ENCODE results near the gene OTOG.

OTOG gene

GRCh38 chr11:17687946-17688670 lies 141.0 kb downstream of the OTOG start:
- H3K9ac ChIP-seq (ENCODE audit: low read length) = no peak overlapping the region
- peaks cover 2% of the 10 kb centered on the region for H3K27me3 ChIP-seq (ENCODE audit: control insufficient read depth, insufficient read depth, low read length)
- no peak overlapping the region for H3K4me3 ChIP-seq (ENCODE audit: low read length)
- H3K36me3 ChIP-seq (ENCODE audit: control insufficient read depth, insufficient read depth, low read length) = no peaks in the 10 kb centered on the region
- H3K27ac ChIP-seq (ENCODE audit: low read depth, low read length) = no peak overlapping the region
- no peaks in the 10 kb centered on the region for H3K4me1 ChIP-seq (ENCODE audit: control insufficient read depth, insufficient read depth, low read length)

DNA sequence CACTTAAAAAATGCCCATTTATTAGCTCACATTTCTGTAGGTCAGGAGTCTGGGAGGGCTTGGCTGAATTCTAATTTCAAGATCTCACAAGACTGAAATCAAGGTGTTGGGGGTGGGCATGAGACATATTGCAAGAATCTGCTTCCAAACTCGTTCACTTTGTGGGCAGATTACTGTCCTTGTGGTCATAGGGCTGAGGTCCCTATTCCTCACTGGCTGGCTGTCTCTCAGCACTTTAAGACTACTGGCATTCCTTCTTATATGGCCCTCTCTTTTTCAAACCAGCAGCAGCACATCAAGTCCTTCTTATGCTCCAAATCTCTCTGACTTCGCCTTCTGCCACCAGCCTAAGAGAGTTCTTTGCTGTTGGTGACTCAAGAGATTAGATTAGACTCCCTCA lies 144.5 kb downstream of the OTOG start:
- Histone ChIP-seq H3K4me3 (ENCODE audit: low read length) (no peak overlapping the region), H3K9ac (ENCODE audit: low read length) (no peak overlapping the region), H3K27me3 (ENCODE audit: control insufficient read depth, insufficient read depth, low read length) (peaks cover 8% of the 10 kb centered on the region), H3K4me1 (ENCODE audit: control insufficient read depth, insufficient read depth, low read length) (no peaks in the 10 kb centered on the region), H3K27ac (ENCODE audit: low read depth, low read length) (no peak overlapping the region), H3K36me3 (ENCODE audit: control insufficient read depth, insufficient read depth, low read length) (no peaks in the 10 kb centered on the region)

- H3K27me3 ChIP-seq (ENCODE audit: control insufficient read depth, insufficient read depth, low read length) = peaks cover 8% of the 10 kb centered on the region
- no peak overlapping the region for H3K27ac ChIP-seq (ENCODE audit: low read depth, low read length)
- no peak overlapping the region for H3K9ac ChIP-seq (ENCODE audit: low read length)
Measured at GRCh38 chr11:17691976-17692375, 144.9 kb downstream of the OTOG start.

GRCh38 chr11:17692931-17693330 lies 145.9 kb downstream of the OTOG start:
- H3K27ac ChIP-seq (ENCODE audit: low read depth, low read length) = no peak overlapping the region
- no peak overlapping the region for H3K4me3 ChIP-seq (ENCODE audit: low read length)
- no peaks in the 10 kb centered on the region for H3K4me1 ChIP-seq (ENCODE audit: control insufficient read depth, insufficient read depth, low read length)
- H3K27me3 ChIP-seq (ENCODE audit: control insufficient read depth, insufficient read depth, low read length) = peaks cover 8% of the 10 kb centered on the region
- no peaks in the 10 kb centered on the region for H3K36me3 ChIP-seq (ENCODE audit: control insufficient read depth, insufficient read depth, low read length)
- H3K9ac ChIP-seq (ENCODE audit: low read length) = no peak overlapping the region

More at GRCh38 chr11:17691976-17692375, 144.9 kb downstream of the OTOG start:
- Histone ChIP-seq H3K4me1 (ENCODE audit: control insufficient read depth, insufficient read depth, low read length) (no peaks in the 10 kb centered on the region), H3K36me3 (ENCODE audit: control insufficient read depth, insufficient read depth, low read length) (no peaks in the 10 kb centered on the region), H3K4me3 (ENCODE audit: low read length) (no peak overlapping the region)

DNA sequence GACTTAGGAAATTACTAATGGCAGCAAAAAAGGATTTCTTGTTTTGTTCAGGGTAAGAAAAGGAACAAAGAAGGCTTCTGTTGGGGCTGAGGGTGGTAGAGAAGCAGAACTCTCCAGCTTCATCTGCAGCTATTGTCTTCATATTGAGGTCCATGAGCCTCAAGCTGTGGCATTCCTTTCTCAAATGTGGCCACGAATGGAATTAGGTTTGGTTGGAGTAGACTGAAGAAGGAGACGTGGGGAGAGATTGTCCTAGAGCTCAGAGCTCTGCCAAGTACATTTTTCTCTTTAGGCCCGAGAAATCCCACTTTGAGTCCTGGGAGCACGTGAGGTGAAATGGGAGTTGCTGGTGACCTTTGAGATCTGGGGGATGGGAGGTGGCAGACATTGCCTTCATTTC lies 146.5 kb downstream of the OTOG start:
- no peaks in the 10 kb centered on the region for H3K4me1 ChIP-seq (ENCODE audit: control insufficient read depth, insufficient read depth, low read length)

GRCh38 chr11:17694494-17695110 lies 147.5 kb downstream of the OTOG start:
- Histone ChIP-seq H3K9ac (ENCODE audit: low read length) (no peak overlapping the region), H3K27me3 (ENCODE audit: control insufficient read depth, insufficient read depth, low read length) (peaks cover 8% of the 10 kb centered on the region), H3K4me1 (ENCODE audit: control insufficient read depth, insufficient read depth, low read length) (no peaks in the 10 kb centered on the region), H3K27ac (ENCODE audit: low read depth, low read length) (no peak overlapping the region), H3K36me3 (ENCODE audit: control insufficient read depth, insufficient read depth, low read length) (no peaks in the 10 kb centered on the region), H3K4me3 (ENCODE audit: low read length) (no peak overlapping the region)

More for the DNA sequence above, 146.5 kb downstream of the OTOG start:
- Histone ChIP-seq H3K9ac (ENCODE audit: low read length) (no peak overlapping the region), H3K4me3 (ENCODE audit: low read length) (no peak overlapping the region), H3K36me3 (ENCODE audit: control insufficient read depth, insufficient read depth, low read length) (no peaks in the 10 kb centered on the region), H3K27me3 (ENCODE audit: control insufficient read depth, insufficient read depth, low read length) (peaks cover 8% of the 10 kb centered on the region), H3K27ac (ENCODE audit: low read depth, low read length) (no peak overlapping the region)

- no peak overlapping the region for H3K27ac ChIP-seq (ENCODE audit: low read depth, low read length)
- no peaks in the 10 kb centered on the region for H3K36me3 ChIP-seq (ENCODE audit: control insufficient read depth, insufficient read depth, low read length)
- H3K4me1 ChIP-seq (ENCODE audit: control insufficient read depth, insufficient read depth, low read length) = no peaks in the 10 kb centered on the region
- peaks cover 8% of the 10 kb centered on the region for H3K27me3 ChIP-seq (ENCODE audit: control insufficient read depth, insufficient read depth, low read length)
- H3K4me3 ChIP-seq (ENCODE audit: low read length) = no peak overlapping the region
- H3K9ac ChIP-seq (ENCODE audit: low read length) = no peak overlapping the region
Measured at GRCh38 chr11:17695454-17696441, 148.7 kb downstream of the OTOG start.

DNA sequence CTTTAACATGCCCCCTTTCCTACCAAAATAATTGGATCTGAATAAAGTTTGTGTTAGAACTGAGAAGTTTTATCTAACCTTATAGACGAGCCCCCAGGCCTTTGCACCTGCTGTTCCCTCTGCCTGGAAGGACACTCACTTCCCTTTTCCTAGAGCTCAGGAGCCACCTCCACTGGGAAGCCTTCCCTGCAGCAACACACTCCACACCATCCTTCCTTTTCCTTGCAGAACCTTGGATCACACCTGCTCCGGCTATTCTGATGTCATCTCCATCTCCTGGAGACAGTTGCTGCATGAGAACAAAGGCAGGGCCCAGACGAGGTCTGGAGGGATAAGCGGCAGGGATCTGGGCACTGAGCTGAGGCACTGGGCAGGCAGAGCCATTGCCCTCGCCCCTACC lies 149.7 kb downstream of the OTOG start:
- Histone ChIP-seq H3K4me3 (ENCODE audit: low read length) (no peak overlapping the region), H3K27ac (ENCODE audit: low read depth, low read length) (no peak overlapping the region), H3K9ac (ENCODE audit: low read length) (no peak overlapping the region), H3K4me1 (ENCODE audit: control insufficient read depth, insufficient read depth, low read length) (no peaks in the 10 kb centered on the region), H3K36me3 (ENCODE audit: control insufficient read depth, insufficient read depth, low read length) (no peaks in the 10 kb centered on the region), H3K27me3 (ENCODE audit: control insufficient read depth, insufficient read depth, low read length) (peaks cover 8% of the 10 kb centered on the region)
